Right lobe of liver (tissue), 6 donors: ENCODE measurements around the gene C10orf105. TPM values are rescaled to one million over a fixed set of nuclear protein-coding genes. Genes with fewer than 3 reads are reported as not detected.
A peak's percentile ranks its signal among the peaks of the same experiment; 100 is the strongest.

ENCODE experiments used
- ATAC-seq, 4 donors: fragments of 200-7000 bp; cut with Tn5 transposase; one replicate each; pipeline ENCODE4 v1.9.1; 2020; ENCODE audit warnings: mild to moderate bottlenecking in 4 of 4, moderate library complexity in 4 of 4
- DNase-seq, 3 donors: peaks; one replicate each; pipeline ENCODE4 v3.0.0-alpha.2; 2020
- H3K27ac ChIP-seq, 3 donors: fragments of 200-600 bp; one replicate each; pipeline ENCODE4 v1.8.0; 2022
- H3K27me3 ChIP-seq, 2 donors: fragments of 200-600 bp; one replicate each; pipeline ENCODE4 v1.8.0; 2022
- H3K36me3 ChIP-seq, 4 donors: fragments of 200-600 bp; sonication (generic) in 1 of 4; one replicate each; pipeline versions ENCODE4 v1.5.1 to v1.8.0; 2017 to 2022; ENCODE audit warnings: control low read depth in 1 of 4
- H3K4me1 ChIP-seq, 4 donors: fragments of 200-600 bp; sonication (generic) in 1 of 4; one replicate each; pipeline versions ENCODE4 v1.5.1 to v1.8.0; 2017 to 2022; ENCODE audit warnings: control low read depth in 1 of 4
- H3K4me3 ChIP-seq, 3 donors: fragments of 200-600 bp; one replicate each; pipeline ENCODE4 v1.8.0; 2022
- H3K9me3 ChIP-seq, 4 donors: fragments of 200-600 bp; sonication (generic) in 1 of 4; one replicate each; pipeline versions ENCODE4 v1.5.1 to v1.8.0; 2017 to 2022; ENCODE audit warnings: control low read depth in 1 of 4
- CTCF ChIP-seq, 4 donors: fragments of 200-600 bp in 3 of 4; fragments of 450-650 bp in 1 of 4; IDR thresholded peaks; one replicate each; pipeline versions ENCODE4 v1.5.1 to v1.8.0; 2016 to 2022; ENCODE audit warnings: antibody characterized with exemption in 4 of 4, mild to moderate bottlenecking in 2 of 4
- POLR2A ChIP-seq: fragments of 450-650 bp; IDR thresholded peaks from one replicate; pipeline ENCODE4 v1.6.1; 2017; ENCODE audit warnings: antibody characterized with exemption, mild to moderate bottlenecking
- WGBS: methylation state at CpG from one replicate; pipeline ENCODE4 v1.1.6; 2018; ENCODE audit warnings: low coverage, low lambda C conversion rate; ENCODE audit not compliant: insufficient coverage; ENCODE audit errors: missing lambda C conversion rate; 5-methylcytosine and 5-hydroxymethylcytosine counted together
- intact Hi-C, 2 donors: fragments of 100-400 bp; cut with DNase I; formaldehyde crosslinking; loops; one replicate each; pipeline versions ENCODE4 v1.11.2 to v1.14.1; 2022
- total RNA-seq, 6 experiments: library from RNA; depleted of rRNA in 2 of 6; stranded (reverse); fragments of >200 nt in 2 of 6; fragmentation: NEBNext Ultra II Directional in 3 of 6; extraction: Animal tissue kit (Norgen Biotek cat#: 25700) in 3 of 6; gene quantifications; one replicate each; pipeline versions ENCODE4 v1.1.0 to v1.2.4, GENCODE V29; 2016 to 2023
- donor health status: DM: no; HTN: yes; CAD: no.
- donor health status: DM: no; HTN: no; CAD: no.
- donor health status: DM: no; HTN: no; CAD: no.
- donor health status: DM: no; HTN: yes; CAD: no.
- donor health status: DM: no; HTN: yes; CAD: no.

The C10orf105 gene
- total RNA-seq, 6 experiments from 2014 or later: 0.05 TPM; not detected in 5

DNA sequence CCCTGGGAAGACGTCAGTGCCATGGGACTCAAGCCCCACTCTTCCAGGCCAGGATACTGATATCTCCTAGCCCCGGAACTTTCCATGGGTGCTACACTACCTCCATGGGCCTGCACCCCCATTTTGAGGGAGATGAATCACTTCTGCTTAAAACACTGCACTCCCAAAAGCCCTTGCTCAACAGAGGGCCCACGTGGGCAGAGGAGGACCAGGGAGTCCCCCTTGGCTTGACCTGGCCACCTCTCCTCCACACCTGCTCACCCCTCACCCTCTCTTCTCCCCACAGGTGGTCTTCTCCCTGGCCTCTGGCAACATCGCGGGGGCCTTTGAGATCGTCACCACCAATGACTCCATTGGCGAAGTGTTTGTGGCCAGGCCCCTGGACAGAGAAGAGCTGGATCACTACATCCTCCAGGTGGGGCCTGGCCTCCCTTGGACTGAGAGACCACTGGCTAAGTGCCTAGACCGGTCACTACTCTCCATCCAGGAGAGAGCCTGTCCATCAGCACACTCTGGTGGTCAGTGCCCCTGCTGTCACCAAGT lies 19.9 kb upstream of the C10orf105 start:
- Histone ChIP-seq H3K4me1 (no peaks in the 10 kb centered on the region), H3K4me3 (no peak overlapping the region), H3K27ac (no peak overlapping the region), H3K36me3 (no peaks in the 10 kb centered on the region), H3K27me3 (no peaks in the 10 kb centered on the region), H3K9me3 (no peaks in the 10 kb centered on the region)
- ATAC-seq: no peak
- TF ChIP-seq POLR2A: no peak
- WGBS: 100% methylated on average over 6 of the region's 8 CpGs
- intact Hi-C loops: no loop called here
- peak in 1 of 3 donors; percentile 48 for DNase-seq

- no peak overlapping the region for H3K4me3 ChIP-seq
- ATAC-seq (no peak), DNase-seq (no peak)
- no peak for TF ChIP-seq POLR2A
- TF ChIP-seq CTCF (IDR thresholded peaks at IDR 0.05): no peak
- H3K9me3 ChIP-seq: no peaks in the 10 kb centered on the region
- WGBS: 58% methylated on average over 3 of the region's 3 CpGs
- H3K27ac ChIP-seq: no peak overlapping the region
- H3K36me3 ChIP-seq: no peaks in the 10 kb centered on the region
- intact Hi-C loops: no loop called here
- no peaks in the 10 kb centered on the region for H3K27me3 ChIP-seq
- H3K4me1 ChIP-seq: no peaks in the 10 kb centered on the region
These were observed 18.2 kb upstream of the C10orf105 start for GRCh38 chr10:71737834-71738197.

- no peaks in the 10 kb centered on the region for H3K36me3 ChIP-seq
- no peak overlapping the region for H3K4me3 ChIP-seq
- ATAC-seq (peak in 2 of 4 donors; percentile 17 to 63), DNase-seq (peak in 1 of 3 donors; percentile 48)
- no peak for TF ChIP-seq CTCF (IDR thresholded peaks at IDR 0.05)
- TF ChIP-seq POLR2A: no peak
- H3K27ac ChIP-seq: no peak overlapping the region
- WGBS: 71% methylated on average over 9 of the region's 12 CpGs
- intact Hi-C loops: no loop called here
- H3K9me3 ChIP-seq: no peaks in the 10 kb centered on the region
- no peaks in the 10 kb centered on the region for H3K27me3 ChIP-seq
- H3K4me1 ChIP-seq: no peaks in the 10 kb centered on the region
These were observed 17.6 kb upstream of the C10orf105 start for GRCh38 chr10:71737001-71737833.

DNA sequence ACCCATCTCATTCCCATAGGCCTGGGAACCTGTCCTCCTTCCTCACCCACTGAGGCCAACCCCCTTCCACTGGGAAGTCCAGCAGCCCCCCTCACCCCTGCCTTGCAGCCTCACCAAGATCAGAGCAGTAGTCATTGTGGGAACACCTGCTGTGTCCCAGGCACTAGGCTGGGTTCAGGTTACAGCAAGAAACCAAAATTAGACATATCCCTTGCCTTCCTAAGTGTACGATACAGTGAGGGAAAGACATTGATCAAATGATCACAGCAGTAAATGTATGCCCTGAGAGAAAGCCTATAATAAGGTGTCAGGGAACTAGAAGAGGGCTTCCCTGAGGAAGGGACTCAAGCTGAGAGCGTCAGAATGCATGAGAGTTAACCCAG lies 17.0 kb upstream of the C10orf105 start:
- DNase-seq (no peak), ATAC-seq (no peak)
- Histone ChIP-seq H3K36me3 (no peaks in the 10 kb centered on the region), H3K27ac (peak overlapping the region in 1 of 3 donors; percentile 13), H3K27me3 (no peaks in the 10 kb centered on the region), H3K4me3 (no peak overlapping the region), H3K9me3 (no peaks in the 10 kb centered on the region), H3K4me1 (no peaks in the 10 kb centered on the region)
- no peak for TF ChIP-seq CTCF (IDR thresholded peaks at IDR 0.05)
- no peak for TF ChIP-seq POLR2A
- intact Hi-C loops: no loop called here
- 77% methylated on average over 2 of the region's 2 CpGs for WGBS
